ENCODE data around the gene RNF214. TPM values are rescaled to one million over a fixed set of nuclear protein-coding genes. Genes with fewer than 3 reads are reported as not detected.

The RNF214 gene
- total and polyA plus RNA-seq, 10 of the 15 experiments (the other 5 are each of a cell fraction or from before 2014, with no cell fraction given) = 4.8 to 16.8 (median 10.5) TPM

- intact Hi-C loops (cut with micrococcal nuclease; ENCODE audit: unreplicated experiment) (no loop called here), in situ Hi-C loops (cut with MboI) (no loop called here)
- whole genome bisulfite sequencing (ENCODE audit: insufficient coverage, insufficient replicate concordance, low lambda C conversion rate, missing lambda C conversion rate) = 84% methylated on average over 19 of the region's 19 CpGs
- BruUV-seq (replicated peaks) = no TSS peak
- H3K27ac ChIP-seq (ENCODE audit: control insufficient read depth, insufficient read depth) = no peak overlapping the region
- ChIA-PET POLR2A (no interaction called here), SMC1A (ENCODE audit: uncharacterized antibody, unreplicated experiment) (interaction anchor here (1.9 kb wide), 1 partner anchor 15 kb away, joined by 6 read pairs; no protein-coding TSS in a partner anchor), RAD21 (ENCODE audit: unreplicated experiment) (no interaction called here), CTCF (interaction anchor here (3.0 to 4.0 kb wide), 2 partner anchors 15 to 31 kb away, joined by 16 to 18 read pairs; no protein-coding TSS in a partner anchor)
- no peak overlapping the region for H3K4me3 ChIP-seq
- no peaks in the 10 kb centered on the region for H3K79me2 ChIP-seq (ENCODE audit: control insufficient read depth, insufficient read depth, low read length)
- H4K20me1 ChIP-seq (ENCODE audit: control insufficient read depth, insufficient read depth) = no peaks in the 10 kb centered on the region
- no peak for DNase-seq (ENCODE audit: low read depth, low spot score)
- no peak for ATAC-seq
- no peaks in the 10 kb centered on the region for H3K27me3 ChIP-seq (replicated peaks in 1 of 2; ENCODE audit: control insufficient read depth in 2 of 2, insufficient read depth in 2 of 2, low read length in 1 of 2)
- H3K9me3 ChIP-seq (replicated peaks; ENCODE audit: control insufficient read depth, insufficient read depth, low read length) = no peaks in the 10 kb centered on the region
- FAIRE-seq = no peak
- no peak overlapping the region for H2AFZ ChIP-seq (ENCODE audit: control insufficient read depth, low read depth, low read length)
- H3K4me2 ChIP-seq (ENCODE audit: control insufficient read depth, insufficient read depth) = no peak overlapping the region
- no peak overlapping the region for H3K9ac ChIP-seq (ENCODE audit: control insufficient read depth, insufficient read depth, low read length)
- peaks cover under 1 to 4% of the 10 kb centered on the region in 2 experiments; a peak in 3 of 4 replicates for H3K36me3 ChIP-seq (ENCODE audit: control insufficient read depth in 2 of 2, insufficient read depth in 2 of 2, low read length in 1 of 2)
- no peak for TF ChIP-seq RFX5 (IDR thresholded peaks at IDR 0.05; ENCODE audit: low read depth, low read length)
- H3K4me1 ChIP-seq (ENCODE audit: control insufficient read depth, insufficient read depth, low read length) = no peaks in the 10 kb centered on the region
These were observed 36.7 kb upstream of the RNF214 start for GRCh38 chr11:117195761-117196160.

- no peak for FAIRE-seq
- POLR2A ChIA-PET = no interaction called here
These were observed 35.5 kb upstream of the RNF214 start for GRCh38 chr11:117197006-117197405.

More at GRCh38 chr11:117197006-117197405, 35.5 kb upstream of the RNF214 start:
- Histone ChIP-seq H3K36me3 (ENCODE audit: control insufficient read depth in 2 of 2, insufficient read depth in 2 of 2, low read length in 1 of 2) (peaks cover 0 to 1% of the 10 kb centered on the region in 2 experiments; a peak in 3 of 4 replicates), H3K9ac (ENCODE audit: control insufficient read depth, insufficient read depth, low read length) (no peak overlapping the region), H3K9me3 (replicated peaks; ENCODE audit: control insufficient read depth, insufficient read depth, low read length) (no peaks in the 10 kb centered on the region), H3K27me3 (replicated peaks in 1 of 2; ENCODE audit: control insufficient read depth in 2 of 2, insufficient read depth in 2 of 2, low read length in 1 of 2) (no peaks in the 10 kb centered on the region), H3K4me3 (no peak overlapping the region), H3K4me2 (ENCODE audit: control insufficient read depth, insufficient read depth) (no peak overlapping the region), H3K27ac (ENCODE audit: control insufficient read depth, insufficient read depth) (no peak overlapping the region), H3K79me2 (ENCODE audit: control insufficient read depth, insufficient read depth, low read length) (no peaks in the 10 kb centered on the region), H4K20me1 (ENCODE audit: control insufficient read depth, insufficient read depth) (no peaks in the 10 kb centered on the region), H2AFZ (ENCODE audit: control insufficient read depth, low read depth, low read length) (no peak overlapping the region), H3K4me1 (ENCODE audit: control insufficient read depth, insufficient read depth, low read length) (no peaks in the 10 kb centered on the region)
- ChIA-PET SMC1A (ENCODE audit: uncharacterized antibody, unreplicated experiment) (no interaction called here), RAD21 (ENCODE audit: unreplicated experiment) (no interaction called here), CTCF (interaction anchor here (0.8 to 4.0 kb wide), 4 partner anchors 16 to 33 kb away, joined by 4 to 18 read pairs (median 4); no protein-coding TSS in a partner anchor)
- intact Hi-C loops (cut with micrococcal nuclease; ENCODE audit: unreplicated experiment) (no loop called here), in situ Hi-C loops (cut with MboI) (no loop called here)
- TF ChIP-seq USF2 (IDR thresholded peaks at IDR 0.05; ENCODE audit: borderline replicate concordance, low read depth, low read length) = no peak
- no peak for TF ChIP-seq NR2C2 (IDR thresholded peaks at IDR 0.05; ENCODE audit: borderline replicate concordance, control insufficient read depth, insufficient read length, low read depth)
- no peak for TF ChIP-seq CBFB (IDR thresholded peaks at IDR 0.05; ENCODE audit: low read depth)
- no peak for TF ChIP-seq RUNX3 (IDR thresholded peaks at IDR 0.05; ENCODE audit: low read length)
- no peak for TF ChIP-seq MEF2A (IDR thresholded peaks at IDR 0.05; ENCODE audit: insufficient read depth, low read depth, low read length)
- TF ChIP-seq BCLAF1 (IDR thresholded peaks at IDR 0.05) = no peak
- no peak for TF ChIP-seq SPI1 (IDR thresholded peaks at IDR 0.05; ENCODE audit: borderline replicate concordance, insufficient read depth, low read depth, low read length)
- TF ChIP-seq RELA (IDR thresholded peaks at IDR 0.05; ENCODE audit: borderline replicate concordance, partially characterized antibody) = no peak
- TF ChIP-seq MTA3 (IDR thresholded peaks at IDR 0.05; ENCODE audit: borderline replicate concordance, low read length) = no peak
- no peak for ATAC-seq
- DNase-seq (ENCODE audit: low read depth, low spot score) = no peak
- WGBS (ENCODE audit: insufficient coverage, insufficient replicate concordance, low lambda C conversion rate, missing lambda C conversion rate) = 79% methylated on average over 7 of the region's 7 CpGs
- no TSS peak for BruUV-seq (replicated peaks)
